ENCODE measurements around the gene STMP1. TPM values are rescaled to one million over a fixed set of nuclear protein-coding genes. Genes with fewer than 3 reads are reported as not detected.
"Not testable (repeated sequence)": the region's sequence is repeated elsewhere in the genome, so short reads cannot be mapped to it uniquely, and the experiment has no call there.

STMP1 gene
- 28.9 TPM for polyA plus RNA-seq (2012; ENCODE audit: missing spikeins)

DNA sequence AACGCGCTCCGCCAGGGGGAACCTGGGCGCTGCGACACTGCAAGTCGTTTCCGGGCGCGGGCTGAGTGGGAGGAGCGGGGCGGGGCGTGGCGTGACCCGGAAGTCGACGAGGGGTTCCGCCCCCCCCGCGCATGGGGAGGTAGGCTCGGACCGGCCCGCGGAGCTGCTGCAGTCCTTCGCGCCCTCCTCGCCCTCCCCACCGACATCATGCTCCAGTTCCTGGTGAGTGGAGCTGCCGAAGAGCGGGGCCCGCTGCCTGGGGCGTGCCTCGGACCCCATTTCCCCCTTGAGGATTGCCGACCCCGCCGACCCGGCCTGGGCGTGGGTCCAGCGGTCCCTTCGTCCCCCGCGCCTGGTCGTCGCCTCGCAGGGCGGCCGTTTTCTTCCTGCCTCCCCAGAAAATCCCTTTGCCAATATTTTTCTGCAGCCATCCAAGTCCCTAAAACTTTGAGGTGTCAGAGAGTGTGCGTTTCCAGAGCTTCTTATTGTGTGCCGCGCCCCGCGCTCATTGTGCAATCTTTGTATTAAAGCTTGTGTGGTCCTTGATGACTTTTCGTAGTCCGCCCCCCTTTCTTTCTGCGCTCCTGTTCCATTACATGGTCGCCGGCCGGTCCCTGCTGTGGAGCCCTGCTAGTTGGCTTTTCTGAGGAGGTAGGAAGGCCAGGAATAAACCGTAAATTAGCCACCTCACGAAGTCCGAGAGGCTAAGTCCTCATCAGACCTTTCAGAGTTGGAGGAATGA is at the start of gene STMP1:
TSS of gene STMP1 (plus strand) at position 142 of the 742 bp plus-strand sequence.
- FAIRE-seq: peak; percentile 93
- peak; percentile 79 for TF ChIP-seq TAF1 (IDR thresholded peaks at IDR 0.05; ENCODE audit: borderline replicate concordance, low read depth, low read length)
- peak; percentile 88 for TF ChIP-seq POLR2A (IDR thresholded peaks at IDR 0.05; ENCODE audit: low read depth, low read length)
- peak; percentile 79 for TF ChIP-seq POLR2AphosphoS5 (IDR thresholded peaks at IDR 0.05; ENCODE audit: low read depth, low read length)
- peak; percentile 90 for DNase-seq (ENCODE audit: insufficient read length)

DNA sequence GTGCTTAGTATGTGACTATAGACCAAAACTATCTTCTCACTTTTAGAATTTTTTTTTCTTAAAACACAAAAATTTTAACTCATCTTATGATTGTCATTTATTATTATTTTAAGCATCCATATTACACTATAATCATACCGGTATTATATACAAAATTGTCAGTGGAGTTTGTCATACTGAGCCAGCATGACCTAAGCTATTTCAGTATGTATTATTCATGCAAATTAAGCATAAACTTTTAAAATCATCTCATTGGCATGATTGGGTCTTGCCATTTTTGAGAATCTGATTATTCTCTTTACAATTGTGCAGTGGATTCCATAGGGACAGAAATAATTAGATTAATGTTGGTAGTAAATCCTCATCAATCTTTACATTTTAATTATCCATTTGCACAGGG is 46.2 kb upstream of the STMP1 start:
- TF ChIP-seq TAF1 (IDR thresholded peaks at IDR 0.05; ENCODE audit: borderline replicate concordance, low read depth, low read length) (no peak), POLR2A (IDR thresholded peaks at IDR 0.05; ENCODE audit: low read depth, low read length) (no peak), POLR2AphosphoS5 (IDR thresholded peaks at IDR 0.05; ENCODE audit: low read depth, low read length) (no peak)
- DNase-seq (ENCODE audit: insufficient read length) (no peak), FAIRE-seq (no peak)

DNA sequence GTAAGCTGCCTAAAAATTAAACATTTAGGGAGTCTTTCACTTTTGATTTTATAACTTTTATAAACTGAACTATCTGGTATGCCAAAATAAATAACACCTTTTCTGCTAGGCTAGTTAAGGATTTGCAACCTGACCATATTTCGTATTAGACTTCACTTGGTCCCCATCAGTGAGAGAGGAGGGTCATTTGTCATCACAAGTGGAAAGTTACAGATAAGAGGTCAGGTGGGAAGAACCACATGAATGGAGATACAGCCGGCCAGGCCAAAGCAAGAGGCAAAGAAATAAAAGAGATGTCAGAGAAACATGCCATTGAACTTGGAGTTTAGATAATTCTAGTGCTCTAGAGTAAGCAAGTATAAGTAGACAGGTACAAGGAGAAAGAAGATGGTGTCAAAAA is 44.5 kb upstream of the STMP1 start:
- FAIRE-seq (no peak), DNase-seq (ENCODE audit: insufficient read length) (no peak)
- TF ChIP-seq POLR2AphosphoS5 (IDR thresholded peaks at IDR 0.05; ENCODE audit: low read depth, low read length) (no peak), TAF1 (IDR thresholded peaks at IDR 0.05; ENCODE audit: borderline replicate concordance, low read depth, low read length) (no peak), POLR2A (IDR thresholded peaks at IDR 0.05; ENCODE audit: low read depth, low read length) (no peak)

DNA sequence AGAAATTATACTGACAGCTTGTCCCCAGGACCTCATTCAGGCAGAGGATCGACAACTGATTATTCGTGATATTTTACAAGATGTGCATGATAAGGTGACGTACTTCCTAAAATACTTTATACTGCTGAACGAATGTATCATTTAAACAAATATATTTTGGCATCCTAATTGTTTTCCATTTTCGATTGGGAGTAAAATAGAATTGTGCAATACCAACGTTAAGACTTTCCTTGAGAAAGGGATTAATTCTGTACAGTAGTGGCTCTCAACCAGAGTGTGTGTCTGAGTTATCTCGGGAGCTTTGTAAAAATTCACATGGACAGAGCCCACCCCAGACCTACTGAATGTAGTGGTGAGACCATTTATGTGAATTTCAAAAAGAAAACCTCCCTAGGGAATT is 43.8 kb upstream of the STMP1 start:
- DNase-seq (ENCODE audit: insufficient read length) (no peak), FAIRE-seq (no peak)
- no peak for TF ChIP-seq TAF1 (IDR thresholded peaks at IDR 0.05; ENCODE audit: borderline replicate concordance, low read depth, low read length)
- no peak for TF ChIP-seq POLR2AphosphoS5 (IDR thresholded peaks at IDR 0.05; ENCODE audit: low read depth, low read length)
- no peak for TF ChIP-seq POLR2A (IDR thresholded peaks at IDR 0.05; ENCODE audit: low read depth, low read length)

DNA sequence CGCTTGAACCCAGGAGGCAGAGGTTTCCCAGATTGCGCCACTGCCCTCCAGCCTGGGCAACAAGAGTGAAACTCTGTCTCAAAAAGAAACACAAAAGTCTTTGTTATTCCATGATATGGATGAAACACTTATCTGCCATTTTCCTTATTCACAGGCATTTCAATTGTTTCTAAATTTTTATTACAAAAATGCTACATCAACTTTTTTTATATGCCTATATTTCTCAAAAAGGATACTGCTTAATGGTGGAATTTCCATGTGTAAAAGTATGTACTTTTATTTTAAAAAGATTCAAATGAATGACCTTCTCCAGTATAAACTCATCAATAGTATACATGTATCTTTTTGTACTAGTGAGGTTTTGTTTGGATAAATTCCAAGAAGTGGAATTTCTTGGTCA is 41.9 kb upstream of the STMP1 start:
- DNase-seq (ENCODE audit: insufficient read length) (no peak), FAIRE-seq (no peak)
- TF ChIP-seq TAF1 (IDR thresholded peaks at IDR 0.05; ENCODE audit: borderline replicate concordance, low read depth, low read length): no peak
- TF ChIP-seq POLR2AphosphoS5 (IDR thresholded peaks at IDR 0.05; ENCODE audit: low read depth, low read length): no peak
- TF ChIP-seq POLR2A (IDR thresholded peaks at IDR 0.05; ENCODE audit: low read depth, low read length): no peak

DNA sequence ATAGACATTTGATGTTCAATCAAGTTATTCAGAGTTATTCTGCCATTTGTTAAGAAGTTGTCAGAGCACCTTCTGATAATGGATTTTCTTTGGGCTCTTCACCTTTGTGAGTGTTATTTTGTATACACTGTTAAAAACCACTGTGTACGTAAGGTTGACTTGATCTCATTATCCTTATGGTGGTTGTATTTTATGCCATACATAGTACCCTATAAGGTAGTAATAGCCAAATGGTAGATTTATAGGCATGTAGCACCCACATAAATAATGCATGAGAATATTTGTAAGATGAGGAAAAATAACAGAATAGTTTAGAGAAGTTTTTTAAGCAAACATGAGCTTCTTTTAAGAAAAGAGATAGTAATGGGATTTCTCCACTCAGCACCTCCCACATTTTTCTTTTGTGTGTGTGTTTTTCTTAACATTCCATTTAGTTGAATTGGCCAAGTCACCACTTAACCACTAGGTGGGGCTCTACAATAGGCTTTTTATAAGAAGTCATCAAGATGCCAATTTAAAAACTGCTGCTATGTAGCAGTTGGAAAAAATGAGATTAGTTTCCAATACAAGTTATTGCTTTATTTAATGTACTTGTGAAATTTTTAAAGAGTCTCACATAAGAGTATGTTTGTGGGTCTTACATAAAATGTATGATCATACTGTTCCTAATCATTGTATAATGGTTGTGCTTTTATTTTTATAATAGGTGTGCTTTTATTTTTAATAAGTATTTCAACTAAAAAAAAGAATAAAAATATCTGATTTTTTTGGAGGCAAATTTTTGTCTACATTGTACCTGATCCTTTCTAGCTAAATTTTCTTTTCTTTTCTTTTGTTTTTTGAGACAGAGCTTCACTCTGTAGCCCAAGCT is 41.1 kb upstream of the STMP1 start:
- FAIRE-seq: peak; percentile 33
- no peak for DNase-seq (ENCODE audit: insufficient read length)
- no peak for TF ChIP-seq TAF1 (IDR thresholded peaks at IDR 0.05; ENCODE audit: borderline replicate concordance, low read depth, low read length)
- TF ChIP-seq POLR2A (IDR thresholded peaks at IDR 0.05; ENCODE audit: low read depth, low read length): no peak
- no peak for TF ChIP-seq POLR2AphosphoS5 (IDR thresholded peaks at IDR 0.05; ENCODE audit: low read depth, low read length)

DNA sequence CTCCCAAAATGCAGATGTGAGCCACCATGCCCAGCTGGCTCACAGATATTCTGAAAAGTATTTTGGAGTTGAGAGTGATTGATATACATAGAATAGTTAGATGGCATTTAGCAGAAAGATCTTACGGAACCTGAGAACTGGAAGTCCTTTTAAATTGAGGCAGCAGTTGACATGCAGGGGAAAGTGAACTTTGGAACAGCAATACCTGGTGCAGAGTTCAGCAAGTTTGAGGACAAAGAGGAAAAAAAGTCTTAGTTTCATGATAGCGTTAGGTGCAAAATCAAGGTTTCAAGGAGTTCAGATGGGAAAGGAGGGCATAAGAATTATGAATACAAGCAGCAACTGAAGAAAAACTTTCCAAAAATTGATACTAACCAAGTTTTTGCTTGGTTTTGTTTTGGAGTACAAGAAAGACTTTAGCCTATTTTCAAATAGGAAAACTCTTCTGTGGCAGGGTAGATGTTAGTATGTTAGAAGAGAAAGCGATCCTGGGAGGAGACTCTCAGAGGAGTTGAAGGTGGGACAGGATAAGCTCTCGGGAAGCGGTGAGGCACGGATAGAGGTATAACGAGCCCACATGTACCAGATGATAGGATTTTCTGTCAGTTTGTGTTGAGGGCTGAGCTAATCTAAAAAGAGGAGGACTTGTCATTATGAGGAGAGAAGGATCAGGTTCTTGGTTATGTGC is 28.0 kb upstream of the STMP1 start:
- FAIRE-seq (peak; percentile 27), DNase-seq (ENCODE audit: insufficient read length) (no peak)
- TF ChIP-seq TAF1 (IDR thresholded peaks at IDR 0.05; ENCODE audit: borderline replicate concordance, low read depth, low read length): no peak
- TF ChIP-seq POLR2A (IDR thresholded peaks at IDR 0.05; ENCODE audit: low read depth, low read length): no peak
- no peak for TF ChIP-seq POLR2AphosphoS5 (IDR thresholded peaks at IDR 0.05; ENCODE audit: low read depth, low read length)

DNA sequence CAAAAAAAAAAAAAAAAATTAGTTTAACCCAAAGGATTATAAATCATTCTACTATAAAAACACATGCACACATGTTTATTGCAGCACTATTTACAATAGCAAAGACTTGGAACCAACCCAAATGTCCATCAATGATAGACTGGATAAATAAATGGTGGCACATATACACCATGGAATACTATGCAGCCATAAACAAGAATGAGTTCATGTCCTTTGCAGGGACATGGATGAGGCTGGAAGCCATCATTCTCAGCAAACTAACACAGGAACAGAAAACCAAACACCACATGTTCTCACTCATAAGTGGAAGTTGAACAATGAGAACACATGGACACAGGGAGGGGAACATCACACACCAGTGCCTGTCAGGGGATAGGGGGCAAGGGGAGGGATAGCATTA is 22.6 kb upstream of the STMP1 start:
- FAIRE-seq; DNase-seq (ENCODE audit: insufficient read length): not testable (repeated sequence)

DNA sequence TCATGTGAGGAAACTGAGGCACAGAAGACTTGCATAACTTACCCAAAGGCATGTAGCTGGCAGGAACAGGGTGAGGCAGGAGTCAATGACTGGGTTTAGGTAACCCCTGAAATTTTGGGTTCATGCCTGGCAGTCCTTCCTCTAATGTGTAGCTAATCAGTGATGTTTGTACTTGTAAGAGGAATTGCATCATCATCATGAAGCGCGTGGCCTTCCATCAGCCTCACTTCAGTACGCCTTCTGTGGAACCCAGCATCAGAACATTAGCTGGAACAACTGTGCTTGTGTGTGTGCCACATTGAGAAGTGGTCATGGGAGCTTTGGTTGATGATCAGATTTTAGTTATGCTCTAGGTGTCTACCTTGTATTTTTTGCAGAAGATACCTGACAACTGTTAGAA is 18.2 kb upstream of the STMP1 start:
- FAIRE-seq (no peak), DNase-seq (ENCODE audit: insufficient read length) (no peak)
- TF ChIP-seq TAF1 (IDR thresholded peaks at IDR 0.05; ENCODE audit: borderline replicate concordance, low read depth, low read length) (no peak), POLR2AphosphoS5 (IDR thresholded peaks at IDR 0.05; ENCODE audit: low read depth, low read length) (no peak), POLR2A (IDR thresholded peaks at IDR 0.05; ENCODE audit: low read depth, low read length) (no peak)

DNA sequence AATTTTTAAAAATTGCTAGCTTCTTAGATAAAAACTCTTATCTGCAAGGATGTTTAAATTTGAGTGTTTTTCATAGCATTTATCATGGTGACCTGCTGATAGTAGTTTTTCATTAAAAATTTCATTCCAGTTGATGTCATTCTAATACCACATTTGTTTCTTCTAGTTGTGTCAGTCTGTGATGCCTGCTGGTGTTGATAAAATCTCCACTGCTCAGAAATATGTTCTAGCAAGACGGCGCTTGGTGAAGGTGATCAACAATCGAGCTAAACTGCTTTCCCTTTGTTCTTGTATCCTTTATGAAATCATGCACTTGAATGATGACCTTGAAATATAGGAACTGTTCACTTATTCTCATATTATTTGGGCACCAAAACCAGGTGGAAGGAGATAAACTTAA is 17.6 kb upstream of the STMP1 start:
- TF ChIP-seq POLR2AphosphoS5 (IDR thresholded peaks at IDR 0.05; ENCODE audit: low read depth, low read length): no peak
- no peak for TF ChIP-seq POLR2A (IDR thresholded peaks at IDR 0.05; ENCODE audit: low read depth, low read length)
- no peak for TF ChIP-seq TAF1 (IDR thresholded peaks at IDR 0.05; ENCODE audit: borderline replicate concordance, low read depth, low read length)
- FAIRE-seq: no peak
- no peak for DNase-seq (ENCODE audit: insufficient read length)

DNA sequence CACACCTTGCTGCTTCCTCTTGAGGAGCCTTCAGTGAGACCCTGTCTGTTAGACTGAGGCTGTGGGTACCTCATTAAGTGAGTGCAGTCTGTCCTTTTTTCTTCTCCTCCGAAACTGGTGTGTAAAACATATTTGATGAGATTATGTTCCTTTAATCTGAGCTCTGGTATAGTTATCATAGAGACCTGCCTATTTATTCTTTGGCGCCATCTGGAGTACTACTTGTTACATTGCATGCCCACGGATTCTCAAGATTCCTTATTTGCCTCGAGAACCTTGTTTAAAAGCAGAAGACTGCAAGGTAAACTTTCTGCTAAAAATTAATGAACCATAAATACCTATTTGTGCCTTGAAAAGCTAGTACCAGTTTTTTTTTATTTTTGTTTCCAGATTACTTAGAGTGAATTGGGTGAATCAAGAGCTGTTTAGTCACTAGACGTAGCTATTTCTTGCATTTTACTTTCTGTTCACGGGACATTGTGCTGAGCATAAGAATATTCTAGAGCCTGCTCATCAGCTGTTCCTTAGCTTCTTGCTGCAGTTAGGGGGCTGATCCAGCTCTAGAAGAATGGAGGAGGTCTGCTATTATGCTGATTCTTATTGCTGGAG is 16.9 kb upstream of the STMP1 start:
- no peak for DNase-seq (ENCODE audit: insufficient read length)
- peak; percentile 17 for FAIRE-seq
- TF ChIP-seq POLR2A (IDR thresholded peaks at IDR 0.05; ENCODE audit: low read depth, low read length) (no peak), TAF1 (IDR thresholded peaks at IDR 0.05; ENCODE audit: borderline replicate concordance, low read depth, low read length) (no peak), POLR2AphosphoS5 (IDR thresholded peaks at IDR 0.05; ENCODE audit: low read depth, low read length) (no peak)

Data from GM12892 (cell line).